ENCODE results near the gene DNAJC8.

DNA sequence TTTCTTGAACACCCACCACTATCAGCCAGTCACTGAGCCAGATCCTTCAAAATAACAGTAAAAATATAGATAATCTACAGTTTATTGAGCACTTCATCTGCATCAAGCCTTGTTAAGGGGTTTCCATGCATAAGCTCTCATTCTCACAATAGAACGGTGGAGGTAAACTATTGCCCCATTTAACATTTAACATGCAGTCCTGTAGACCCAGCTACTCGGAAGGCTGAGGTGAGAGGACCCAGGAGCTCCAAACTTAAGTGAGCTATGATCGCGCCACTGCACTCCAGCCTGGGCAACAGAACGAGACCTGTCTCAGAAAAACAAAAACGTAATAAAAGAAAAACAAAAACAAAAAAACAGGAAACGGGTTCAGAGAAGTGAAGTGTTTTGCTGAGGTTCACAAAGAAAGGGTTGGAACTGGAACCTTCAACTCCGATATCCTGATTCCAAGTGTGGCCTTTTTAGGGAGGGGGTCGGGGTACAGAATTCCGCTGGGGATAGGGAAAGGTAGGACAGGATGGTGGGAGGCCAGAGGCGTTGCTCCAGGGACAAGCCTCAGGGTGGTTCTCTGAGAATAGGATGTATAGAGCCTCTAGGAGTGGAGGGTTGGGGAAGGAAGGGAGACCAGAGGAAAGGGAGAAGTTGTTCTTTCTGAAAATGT lies 14.9 kb upstream of the DNAJC8 start:
- no peak for TF ChIP-seq ZFP3 (CRISPR knock-in tag; IDR thresholded peaks at IDR 0.05)
- TF ChIP-seq, protein P1, sequence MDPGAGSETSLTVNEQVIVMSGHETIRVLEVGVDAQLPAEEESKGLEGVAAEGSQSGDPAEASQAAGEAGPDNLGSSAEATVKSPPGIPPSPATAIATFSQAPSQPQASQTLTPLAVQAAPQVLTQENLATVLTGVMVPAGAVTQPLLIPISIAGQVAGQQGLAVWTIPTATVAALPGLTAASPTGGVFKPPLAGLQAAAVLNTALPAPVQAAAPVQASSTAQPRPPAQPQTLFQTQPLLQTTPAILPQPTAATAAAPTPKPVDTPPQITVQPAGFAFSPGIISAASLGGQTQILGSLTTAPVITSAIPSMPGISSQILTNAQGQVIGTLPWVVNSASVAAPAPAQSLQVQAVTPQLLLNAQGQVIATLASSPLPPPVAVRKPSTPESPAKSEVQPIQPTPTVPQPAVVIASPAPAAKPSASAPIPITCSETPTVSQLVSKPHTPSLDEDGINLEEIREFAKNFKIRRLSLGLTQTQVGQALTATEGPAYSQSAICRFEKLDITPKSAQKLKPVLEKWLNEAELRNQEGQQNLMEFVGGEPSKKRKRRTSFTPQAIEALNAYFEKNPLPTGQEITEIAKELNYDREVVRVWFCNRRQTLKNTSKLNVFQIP (CRISPR knock-in tag; IDR thresholded peaks at IDR 0.05; ENCODE audit: borderline replicate concordance, low read depth) = no peak
- TF ChIP-seq TOX (CRISPR knock-in tag; IDR thresholded peaks at IDR 0.05; ENCODE audit: borderline replicate concordance) = no peak
- TF ChIP-seq ZFP30 (CRISPR knock-in tag; IDR thresholded peaks at IDR 0.05) = no peak
- TF ChIP-seq, protein P2, sequence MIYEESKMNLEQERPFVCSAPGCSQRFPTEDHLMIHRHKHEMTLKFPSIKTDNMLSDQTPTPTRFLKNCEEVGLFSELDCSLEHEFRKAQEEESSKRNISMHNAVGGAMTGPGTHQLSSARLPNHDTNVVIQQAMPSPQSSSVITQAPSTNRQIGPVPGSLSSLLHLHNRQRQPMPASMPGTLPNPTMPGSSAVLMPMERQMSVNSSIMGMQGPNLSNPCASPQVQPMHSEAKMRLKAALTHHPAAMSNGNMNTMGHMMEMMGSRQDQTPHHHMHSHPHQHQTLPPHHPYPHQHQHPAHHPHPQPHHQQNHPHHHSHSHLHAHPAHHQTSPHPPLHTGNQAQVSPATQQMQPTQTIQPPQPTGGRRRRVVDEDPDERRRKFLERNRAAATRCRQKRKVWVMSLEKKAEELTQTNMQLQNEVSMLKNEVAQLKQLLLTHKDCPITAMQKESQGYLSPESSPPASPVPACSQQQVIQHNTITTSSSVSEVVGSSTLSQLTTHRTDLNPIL (CRISPR knock-in tag; IDR thresholded peaks at IDR 0.05; ENCODE audit: low read depth) = no peak
- TF ChIP-seq RARB (CRISPR knock-in tag; IDR thresholded peaks at IDR 0.05) = no peak
- TF ChIP-seq, protein P3, sequence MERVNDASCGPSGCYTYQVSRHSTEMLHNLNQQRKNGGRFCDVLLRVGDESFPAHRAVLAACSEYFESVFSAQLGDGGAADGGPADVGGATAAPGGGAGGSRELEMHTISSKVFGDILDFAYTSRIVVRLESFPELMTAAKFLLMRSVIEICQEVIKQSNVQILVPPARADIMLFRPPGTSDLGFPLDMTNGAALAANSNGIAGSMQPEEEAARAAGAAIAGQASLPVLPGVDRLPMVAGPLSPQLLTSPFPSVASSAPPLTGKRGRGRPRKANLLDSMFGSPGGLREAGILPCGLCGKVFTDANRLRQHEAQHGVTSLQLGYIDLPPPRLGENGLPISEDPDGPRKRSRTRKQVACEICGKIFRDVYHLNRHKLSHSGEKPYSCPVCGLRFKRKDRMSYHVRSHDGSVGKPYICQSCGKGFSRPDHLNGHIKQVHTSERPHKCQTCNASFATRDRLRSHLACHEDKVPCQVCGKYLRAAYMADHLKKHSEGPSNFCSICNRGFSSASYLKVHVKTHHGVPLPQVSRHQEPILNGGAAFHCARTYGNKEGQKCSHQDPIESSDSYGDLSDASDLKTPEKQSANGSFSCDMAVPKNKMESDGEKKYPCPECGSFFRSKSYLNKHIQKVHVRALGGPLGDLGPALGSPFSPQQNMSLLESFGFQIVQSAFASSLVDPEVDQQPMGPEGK (CRISPR knock-in tag; IDR thresholded peaks at IDR 0.05; ENCODE audit: borderline replicate concordance) = no peak
- TF ChIP-seq OSR1 (CRISPR knock-in tag; IDR thresholded peaks at IDR 0.05) = no peak
- no peak for TF ChIP-seq TCF4 (CRISPR knock-in tag; IDR thresholded peaks at IDR 0.05; ENCODE audit: borderline replicate concordance)

Data from SK-N-SH treated with all-trans-retinoic acid at 6 μM for 48 hours (cell line).